ENCODE data around the gene GTF2A1L.
"Not testable (repeated sequence)": the region's sequence is repeated elsewhere in the genome, so short reads cannot be mapped to it uniquely, and the experiment has no call there.

Gene GTF2A1L

GRCh38 chr2:48614581-48614980, 3.1 kb upstream of the GTF2A1L start:
- DNase-seq: not testable (repeated sequence)

GRCh38 chr2:48619526-48619925, 1.9 kb downstream of the GTF2A1L start:
- no peak for DNase-seq

GRCh38 chr2:48620604-48621003, 2.9 kb downstream of the GTF2A1L start:
- DNase-seq: no peak

- DNase-seq: not testable (repeated sequence)
Measured at GRCh38 chr2:48622691-48623090, 5.0 kb downstream of the GTF2A1L start.

GRCh38 chr2:48624696-48625095, 7.0 kb downstream of the GTF2A1L start:
- DNase-seq: no peak

GRCh38 chr2:48626047-48626446, 8.4 kb downstream of the GTF2A1L start:
- no peak for DNase-seq

GRCh38 chr2:48633143-48633542, 15.5 kb downstream of the GTF2A1L start:
- DNase-seq: no peak

GRCh38 chr2:48635786-48636185, 18.1 kb downstream of the GTF2A1L start:
- no peak for DNase-seq

GRCh38 chr2:48638261-48638660, 20.6 kb downstream of the GTF2A1L start:
- no peak for DNase-seq

GRCh38 chr2:48651158-48651790, 33.6 kb downstream of the GTF2A1L start:
- no peak for DNase-seq

GRCh38 chr2:48668992-48669391, 51.3 kb downstream of the GTF2A1L start:
- DNase-seq: no peak

- DNase-seq: no peak
Measured at GRCh38 chr2:48673581-48673980, 55.9 kb downstream of the GTF2A1L start.

GRCh38 chr2:48674933-48675332, 57.3 kb downstream of the GTF2A1L start:
- DNase-seq: no peak

- no peak for DNase-seq
Measured at GRCh38 chr2:48677450-48677849, 59.8 kb downstream of the GTF2A1L start.

GRCh38 chr2:48685126-48685525, 67.5 kb downstream of the GTF2A1L start:
- DNase-seq: no peak

- no peak for DNase-seq
Measured at GRCh38 chr2:48691935-48692691, 74.5 kb downstream of the GTF2A1L start.

- DNase-seq: no peak
Measured at GRCh38 chr2:48693066-48693465, 75.4 kb downstream of the GTF2A1L start.

GRCh38 chr2:48693645-48694044, 76.0 kb downstream of the GTF2A1L start:
- DNase-seq: no peak

- no peak for DNase-seq
Measured at GRCh38 chr2:48694149-48694548, 76.5 kb downstream of the GTF2A1L start.

- no peak for DNase-seq
Measured at GRCh38 chr2:48695991-48696390, 78.3 kb downstream of the GTF2A1L start.

- DNase-seq: no peak
Measured at GRCh38 chr2:48696881-48697280, 79.2 kb downstream of the GTF2A1L start.

GRCh38 chr2:48699348-48699930, 81.8 kb downstream of the GTF2A1L start:
- DNase-seq: no peak

- DNase-seq: not testable (repeated sequence)
Measured at GRCh38 chr2:48703621-48704020, 86.0 kb downstream of the GTF2A1L start.

GRCh38 chr2:48707466-48707865, 89.8 kb downstream of the GTF2A1L start:
- no peak for DNase-seq

All from stimulated activated CD4-positive, alpha-beta T cell treated with anti-CD3 and anti-CD28 coated beads, Interleukin-4, amount 100 ng/mL, for 4 hours (primary cell).